ENCODE measurements around the gene DERA. TPM values are rescaled to one million over a fixed set of nuclear protein-coding genes. Genes with fewer than 3 reads are reported as not detected.
A peak's percentile ranks its signal among the peaks of the same experiment; 100 is the strongest.

DERA gene
- total and polyA plus RNA-seq, 9 of the 15 experiments (the other 6 are each of a cell fraction or from before 2014, with no cell fraction given) = 5.5 to 15.5 (median 7.8) TPM

GRCh38 chr12:15910864-15911721 is at the start of gene DERA (continued):
- TF ChIP-seq HMBOX1 (IDR thresholded peaks at IDR 0.05) = no peak
- no peak for TF ChIP-seq MTF1 (CRISPR knock-in tag; IDR thresholded peaks at IDR 0.05; ENCODE audit: borderline replicate concordance)
- peak; percentile 57 for TF ChIP-seq POLR2A (conservative IDR thresholded peaks at IDR 0.05)
- no peak for TF ChIP-seq ZNF165 (CRISPR knock-in tag; IDR thresholded peaks at IDR 0.05; ENCODE audit: borderline replicate concordance)
- no peak for TF ChIP-seq HOMEZ (CRISPR knock-in tag; IDR thresholded peaks at IDR 0.05)
- no peak for TF ChIP-seq GTF2E2 (tag; IDR thresholded peaks at IDR 0.05)
- TF ChIP-seq TRIM28 (IDR thresholded peaks at IDR 0.05) = no peak
- peak; percentile 81 for TF ChIP-seq RBFOX2 (IDR thresholded peaks at IDR 0.05; ENCODE audit: low read depth, low read length)
- TF ChIP-seq HEY1 (CRISPR knock-in tag; IDR thresholded peaks at IDR 0.05; ENCODE audit: borderline replicate concordance) = no peak
- TF ChIP-seq FOXJ3 (CRISPR knock-in tag; IDR thresholded peaks at IDR 0.05) = no peak
- TF ChIP-seq HCFC1 (IDR thresholded peaks at IDR 0.05; ENCODE audit: low read depth, low read length) = no peak
- no peak for TF ChIP-seq RBM22 (IDR thresholded peaks at IDR 0.05; ENCODE audit: low read depth, low read length, poor library complexity, severe bottlenecking)
- TF ChIP-seq PTRF (tag; IDR thresholded peaks at IDR 0.05) = no peak
- no peak for TF ChIP-seq BCL6 (CRISPR knock-in tag; IDR thresholded peaks at IDR 0.05)
- TF ChIP-seq RBM14 (IDR thresholded peaks at IDR 0.05; ENCODE audit: borderline replicate concordance, insufficient read depth, low read depth, low read length) = no peak
- TF ChIP-seq CEBPG (CRISPR knock-in tag; IDR thresholded peaks at IDR 0.05) = no peak
- no peak for TF ChIP-seq CEBPG (tag; conservative IDR thresholded peaks at IDR 0.05 in 1 of 2, IDR thresholded peaks at IDR 0.05 in 1 of 2)
- TF ChIP-seq SLC30A9 (CRISPR knock-in tag; IDR thresholded peaks at IDR 0.05) = no peak
- peak; percentile 41; the same call in 1 of the 2 replicates for TF ChIP-seq GABPA (tag; conservative IDR thresholded peaks at IDR 0.05; ENCODE audit: low read depth)
- TF ChIP-seq ZNF583 (CRISPR knock-in tag; IDR thresholded peaks at IDR 0.05) = no peak

Data from K562 (cell line).